Adrenal gland (tissue), 5 donors: ENCODE data around the gene NPAS3.

Experiments
- CTCF ChIP-seq, 6 experiments: fragments of 450-650 bp in 4 of 6; fragments of 200-600 bp in 2 of 6; sonication (generic) in 1 of 6; IDR thresholded peaks; 1 replicate in 5 of 6; 2 replicates in 1 of 6; pipeline versions ENCODE4 v1.5.1 to v1.8.0; 2016 to 2021; ENCODE audit warnings: antibody characterized with exemption in 6 of 6, mild to moderate bottlenecking in 2 of 6, moderate library complexity in 1 of 6
- POLR2A ChIP-seq, 2 donors: fragments of 450-650 bp; IDR thresholded peaks; one replicate each; pipeline ENCODE4 v1.6.1; 2017; ENCODE audit warnings: antibody characterized with exemption in 2 of 2, mild to moderate bottlenecking in 2 of 2, moderate library complexity in 1 of 2
- donor health status: DM: no; HTN: no; CAD: no.

GRCh38 chr14:33774723-33775470 is 836.2 kb downstream of the NPAS3 start:
- TF ChIP-seq CTCF (IDR thresholded peaks at IDR 0.05): no peak
- no peak for TF ChIP-seq POLR2A (IDR thresholded peaks at IDR 0.05)
